Stimulated activated CD4-positive, alpha-beta T cell treated with anti-CD3 and anti-CD28 coated beads, Interleukin-1b, Interleukin-23, amount 100 ng/mL, for 4 hours (primary cell): ENCODE data around the gene AZU1.
"Not testable (repeated sequence)": the region's sequence is repeated elsewhere in the genome, so short reads cannot be mapped to it uniquely, and the experiment has no call there.

Experiments used
- DNase-seq, 2 donors: peaks; one replicate each; pipeline ENCODE4 v3.0.0-alpha.2; 2020; ENCODE audit warnings: low read depth in 2 of 2

Gene AZU1

GRCh38 chr19:873561-874041 lies 46.0 kb downstream of the AZU1 start:
- DNase-seq, result no peak

- DNase-seq, result no peak
These were observed 47.7 kb downstream of the AZU1 start for GRCh38 chr19:875265-875879.

GRCh38 chr19:876089-876488 lies 48.5 kb downstream of the AZU1 start:
- no peak for DNase-seq

GRCh38 chr19:876780-877314 lies 49.2 kb downstream of the AZU1 start:
- no peak for DNase-seq

GRCh38 chr19:877992-878660 lies 50.5 kb downstream of the AZU1 start:
- not testable (repeated sequence) for DNase-seq

GRCh38 chr19:878751-879561 lies 51.3 kb downstream of the AZU1 start:
- DNase-seq, result not testable (repeated sequence)

- no peak for DNase-seq
These were observed 52.2 kb downstream of the AZU1 start for GRCh38 chr19:879711-880438.
